ENCODE data around the gene KLF9. TPM values are rescaled to one million over a fixed set of nuclear protein-coding genes. Genes with fewer than 3 reads are reported as not detected.

KLF9 gene
- total RNA-seq, 4 donors from 2014 or later = 19.1 to 146 (median 98.7) TPM

DNA sequence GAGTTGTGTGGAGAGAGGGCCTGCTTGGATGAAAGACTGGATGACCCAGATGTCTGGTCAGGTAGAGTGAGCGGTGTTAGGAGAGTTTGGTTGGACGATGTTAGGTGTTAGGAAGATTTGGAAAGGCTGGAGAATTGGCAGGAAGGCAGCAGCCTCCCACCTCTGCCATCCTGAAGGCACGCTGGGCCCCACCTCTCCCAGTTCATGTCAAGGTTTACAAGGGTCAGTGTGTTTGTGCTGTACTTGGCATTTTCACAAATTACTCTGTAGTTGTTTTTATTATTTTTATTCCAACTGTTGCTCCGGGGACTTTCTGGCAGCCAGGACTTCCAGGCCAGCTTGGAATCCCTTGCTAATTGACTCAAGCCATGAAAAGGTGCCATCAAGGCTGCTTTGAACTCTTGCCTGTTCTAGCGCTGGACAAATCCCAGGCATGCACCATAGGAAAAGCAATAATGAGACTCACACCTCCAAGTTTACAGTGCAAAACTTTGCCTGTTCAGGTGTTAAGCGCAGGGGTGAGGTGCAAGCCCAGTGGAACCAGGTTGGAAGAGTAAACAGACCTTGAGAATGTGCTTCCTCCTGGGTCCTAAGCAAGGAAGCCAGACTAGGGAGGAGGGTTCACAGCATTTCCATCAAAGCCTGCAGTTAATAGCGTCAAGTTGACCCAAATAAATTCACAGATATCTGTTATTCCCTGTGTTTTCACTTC lies 41.7 kb upstream of the KLF9 start:
- H3K27me3 ChIP-seq = no peaks in the 10 kb centered on the region
- no peak overlapping the region for H3K27ac ChIP-seq
- no peaks in the 10 kb centered on the region for H3K4me1 ChIP-seq
- no peaks in the 10 kb centered on the region for H3K36me3 ChIP-seq
- TF ChIP-seq POLR2A (IDR thresholded peaks at IDR 0.05) = no peak
- TF ChIP-seq, protein P1, sequence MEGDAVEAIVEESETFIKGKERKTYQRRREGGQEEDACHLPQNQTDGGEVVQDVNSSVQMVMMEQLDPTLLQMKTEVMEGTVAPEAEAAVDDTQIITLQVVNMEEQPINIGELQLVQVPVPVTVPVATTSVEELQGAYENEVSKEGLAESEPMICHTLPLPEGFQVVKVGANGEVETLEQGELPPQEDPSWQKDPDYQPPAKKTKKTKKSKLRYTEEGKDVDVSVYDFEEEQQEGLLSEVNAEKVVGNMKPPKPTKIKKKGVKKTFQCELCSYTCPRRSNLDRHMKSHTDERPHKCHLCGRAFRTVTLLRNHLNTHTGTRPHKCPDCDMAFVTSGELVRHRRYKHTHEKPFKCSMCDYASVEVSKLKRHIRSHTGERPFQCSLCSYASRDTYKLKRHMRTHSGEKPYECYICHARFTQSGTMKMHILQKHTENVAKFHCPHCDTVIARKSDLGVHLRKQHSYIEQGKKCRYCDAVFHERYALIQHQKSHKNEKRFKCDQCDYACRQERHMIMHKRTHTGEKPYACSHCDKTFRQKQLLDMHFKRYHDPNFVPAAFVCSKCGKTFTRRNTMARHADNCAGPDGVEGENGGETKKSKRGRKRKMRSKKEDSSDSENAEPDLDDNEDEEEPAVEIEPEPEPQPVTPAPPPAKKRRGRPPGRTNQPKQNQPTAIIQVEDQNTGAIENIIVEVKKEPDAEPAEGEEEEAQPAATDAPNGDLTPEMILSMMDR (IDR thresholded peaks at IDR 0.05) = no peak
- intact Hi-C loops (cut with DNase I; ENCODE audit: low total_unique reads) = no loop called here
- no peaks in the 10 kb centered on the region for H3K9me3 ChIP-seq
- no peak overlapping the region for H3K4me3 ChIP-seq
- no peak for DNase-seq

DNA sequence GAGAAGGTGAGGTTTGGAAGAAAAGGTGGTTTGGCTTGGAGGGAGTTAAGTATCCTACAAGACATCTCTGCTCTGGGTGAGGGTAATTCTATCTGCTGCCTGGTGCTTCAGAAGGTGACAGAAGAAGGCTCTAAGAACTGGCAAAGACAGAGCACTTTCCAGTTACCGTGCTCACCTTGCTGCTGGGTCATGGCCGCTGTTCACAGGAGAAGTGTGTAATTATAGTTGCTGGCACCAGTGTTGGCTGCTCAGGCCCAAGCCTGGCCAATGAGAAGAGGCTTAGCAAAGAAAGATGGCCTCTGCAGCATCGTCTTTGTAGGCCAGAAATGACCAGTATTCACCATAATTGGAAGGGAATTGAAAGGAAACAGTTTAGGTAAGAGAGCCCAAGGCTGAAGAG lies 37.9 kb upstream of the KLF9 start:
- intact Hi-C loops (cut with DNase I; ENCODE audit: low total_unique reads) = no loop called here

DNA sequence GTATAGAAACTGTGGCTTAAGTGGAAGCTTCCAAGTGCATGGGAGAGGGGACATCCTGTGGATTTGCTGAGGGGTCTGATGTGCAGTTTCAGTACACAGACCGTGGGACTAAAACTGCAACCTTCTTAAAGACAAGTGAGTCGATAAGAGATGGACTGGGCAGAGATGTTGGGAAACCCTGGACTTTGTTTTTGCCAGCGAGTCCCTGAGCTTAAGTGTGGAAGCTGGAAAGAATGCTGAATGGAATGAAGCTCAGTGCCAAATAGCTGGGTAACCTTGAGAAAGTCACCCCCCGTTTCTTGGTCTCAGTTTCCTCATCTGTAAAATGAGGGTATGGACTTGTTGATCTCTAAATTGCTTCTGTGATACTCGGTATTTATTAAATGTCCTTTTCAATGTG lies 37.3 kb upstream of the KLF9 start:
- no peaks in the 10 kb centered on the region for H3K36me3 ChIP-seq
- no peak for DNase-seq
- H3K27me3 ChIP-seq = no peaks in the 10 kb centered on the region
- no peak overlapping the region for H3K27ac ChIP-seq
- no peaks in the 10 kb centered on the region for H3K4me1 ChIP-seq
- no peaks in the 10 kb centered on the region for H3K9me3 ChIP-seq
- H3K4me3 ChIP-seq = no peak overlapping the region
- TF ChIP-seq, protein P1 (IDR thresholded peaks at IDR 0.05) = no peak
- TF ChIP-seq POLR2A (IDR thresholded peaks at IDR 0.05) = no peak
- intact Hi-C loops (cut with DNase I; ENCODE audit: low total_unique reads) = no loop called here

More for the DNA sequence above, 37.9 kb upstream of the KLF9 start:
- no peaks in the 10 kb centered on the region for H3K9me3 ChIP-seq
- no peaks in the 10 kb centered on the region for H3K27me3 ChIP-seq
- no peak overlapping the region for H3K4me3 ChIP-seq
- no peak for TF ChIP-seq POLR2A (IDR thresholded peaks at IDR 0.05)
- TF ChIP-seq, protein P1 (IDR thresholded peaks at IDR 0.05) = no peak
- DNase-seq = no peak
- no peaks in the 10 kb centered on the region for H3K36me3 ChIP-seq
- no peak overlapping the region for H3K27ac ChIP-seq
- no peaks in the 10 kb centered on the region for H3K4me1 ChIP-seq

DNA sequence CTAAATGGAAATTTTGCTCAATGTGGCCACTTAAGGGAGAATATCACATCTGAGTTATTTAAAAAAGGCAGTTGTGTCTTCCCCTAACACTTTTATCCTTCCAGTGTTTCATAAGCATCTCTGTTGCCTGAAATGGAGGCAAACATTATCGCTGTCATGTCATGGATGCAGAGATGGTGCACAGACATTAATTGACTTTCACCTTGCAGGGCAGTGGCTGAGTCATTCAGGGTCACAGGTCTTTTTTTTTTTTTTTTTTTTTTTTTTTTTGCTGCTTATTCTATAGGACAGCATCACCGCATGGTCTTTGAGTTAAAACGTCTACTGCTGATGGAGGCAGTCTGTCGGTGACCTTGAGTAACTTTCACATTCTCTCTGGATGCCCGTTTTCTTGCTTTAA lies 36.3 kb upstream of the KLF9 start:
- Histone ChIP-seq H3K9me3 (no peaks in the 10 kb centered on the region), H3K36me3 (no peaks in the 10 kb centered on the region), H3K27me3 (no peaks in the 10 kb centered on the region), H3K4me1 (no peaks in the 10 kb centered on the region), H3K4me3 (no peak overlapping the region), H3K27ac (no peak overlapping the region)
- no peak for DNase-seq
- TF ChIP-seq, protein P1 (IDR thresholded peaks at IDR 0.05) = no peak
- TF ChIP-seq POLR2A (IDR thresholded peaks at IDR 0.05) = no peak
- intact Hi-C loops (cut with DNase I; ENCODE audit: low total_unique reads) = no loop called here

DNA sequence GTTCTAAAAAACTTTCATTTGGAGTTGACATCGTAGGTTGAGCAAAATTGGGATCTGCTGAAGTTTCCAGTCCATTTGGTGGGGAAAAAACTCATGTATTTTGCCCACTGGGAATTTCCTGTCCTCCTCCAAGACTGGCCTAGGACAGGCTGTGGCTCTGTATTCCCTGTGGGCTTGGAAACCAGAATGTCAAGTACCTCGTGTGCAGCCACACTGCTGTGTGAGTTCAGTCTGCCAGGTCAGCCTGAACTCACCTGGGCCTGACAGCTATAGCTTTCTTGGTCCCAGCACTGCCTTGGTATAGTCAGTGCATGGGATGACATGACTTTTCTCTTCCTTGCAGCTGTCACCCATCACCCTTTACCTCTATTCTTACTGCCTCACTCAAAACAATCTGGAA lies 35.0 kb upstream of the KLF9 start:
- Histone ChIP-seq H3K4me1 (no peaks in the 10 kb centered on the region), H3K36me3 (no peaks in the 10 kb centered on the region), H3K4me3 (no peak overlapping the region), H3K9me3 (no peaks in the 10 kb centered on the region), H3K27ac (no peak overlapping the region), H3K27me3 (no peaks in the 10 kb centered on the region)
- intact Hi-C loops (cut with DNase I; ENCODE audit: low total_unique reads) = no loop called here
- no peak for TF ChIP-seq POLR2A (IDR thresholded peaks at IDR 0.05)
- TF ChIP-seq, protein P1 (IDR thresholded peaks at IDR 0.05) = no peak
- DNase-seq = no peak
